ENCODE measurements around the gene MEIKIN. TPM values are rescaled to one million over a fixed set of nuclear protein-coding genes. Genes with fewer than 3 reads are reported as not detected.

MEIKIN gene
- total and polyA plus RNA-seq, 7 donors: 0.31 TPM; not detected in 6

GRCh38 chr5:131774652-131775367 lies 170.7 kb downstream of the MEIKIN start:
- no peaks in the 10 kb centered on the region for H3K9me3 ChIP-seq
- no peaks in the 10 kb centered on the region for H3K36me3 ChIP-seq
- DNase-seq: no peak
- H3K27ac ChIP-seq: no peak overlapping the region
- TF ChIP-seq POLR2A (IDR thresholded peaks at IDR 0.05): no peak
- TF ChIP-seq CTCF (IDR thresholded peaks at IDR 0.05): no peak
- no peak for TF ChIP-seq POLR2AphosphoS5 (IDR thresholded peaks at IDR 0.05)
- TF ChIP-seq EP300 (IDR thresholded peaks at IDR 0.05): no peak
- peaks cover 0 to 71% (median 32%) of the 10 kb centered on the region in 4 donors for H3K4me1 ChIP-seq
- no peak overlapping the region for H3K4me3 ChIP-seq
- no peaks in the 10 kb centered on the region for H3K27me3 ChIP-seq
- WGBS, 2 donors: 80 to 88% methylated on average over 4 of the region's 4 CpGs
- intact Hi-C loops (cut with DNase I): loop anchor here (10.0 kb wide), 1 partner anchor 50 kb away; no protein-coding TSS in a partner anchor

- peaks cover 0 to 77% (median 39%) of the 10 kb centered on the region in 4 donors for H3K4me1 ChIP-seq
- intact Hi-C loops (cut with DNase I): loop anchor here (10.0 kb wide), 1 partner anchor 49 kb away; no protein-coding TSS in a partner anchor
- no peaks in the 10 kb centered on the region for H3K27me3 ChIP-seq
- no peaks in the 10 kb centered on the region for H3K9me3 ChIP-seq
- H3K4me3 ChIP-seq: no peak overlapping the region
- DNase-seq: no peak
- no peak overlapping the region for H3K27ac ChIP-seq
- no peaks in the 10 kb centered on the region for H3K36me3 ChIP-seq
- 94 to 96% methylated on average over 2 of the region's 2 CpGs for WGBS, 2 donors
- no peak for TF ChIP-seq POLR2A (IDR thresholded peaks at IDR 0.05)
- TF ChIP-seq EP300 (IDR thresholded peaks at IDR 0.05): no peak
- no peak for TF ChIP-seq POLR2AphosphoS5 (IDR thresholded peaks at IDR 0.05)
- no peak for TF ChIP-seq CTCF (IDR thresholded peaks at IDR 0.05)
Observed at GRCh38 chr5:131773805-131774204, 171.7 kb downstream of the MEIKIN start.

DNA sequence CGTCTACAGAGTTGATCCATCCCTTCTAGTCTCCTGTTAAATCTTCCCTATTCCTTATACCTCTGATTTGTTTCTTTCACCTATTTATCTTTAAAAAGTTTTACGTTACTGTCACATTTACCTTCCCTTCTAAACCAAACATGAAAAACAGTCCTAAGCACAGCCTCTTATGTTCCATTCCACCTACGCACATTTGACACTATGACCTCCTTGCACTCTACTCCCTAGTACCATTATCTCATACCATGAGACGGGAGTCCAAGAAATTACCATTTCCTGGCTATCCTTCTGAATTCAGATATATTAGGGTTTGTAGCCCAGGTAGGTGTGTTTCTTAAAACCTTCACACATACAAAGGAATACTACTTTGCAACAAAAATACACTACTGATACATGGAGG lies 173.8 kb downstream of the MEIKIN start:
- intact Hi-C loops (cut with DNase I): loop anchor here (10.0 kb wide), 1 partner anchor 47 kb away; no protein-coding TSS in a partner anchor
- Histone ChIP-seq H3K36me3 (no peaks in the 10 kb centered on the region), H3K4me3 (no peak overlapping the region), H3K27me3 (no peaks in the 10 kb centered on the region), H3K27ac (no peak overlapping the region), H3K4me1 (peaks cover 0 to 73% (median 35%) of the 10 kb centered on the region in 4 donors), H3K9me3 (no peaks in the 10 kb centered on the region)
- TF ChIP-seq POLR2AphosphoS5 (IDR thresholded peaks at IDR 0.05): no peak
- TF ChIP-seq POLR2A (IDR thresholded peaks at IDR 0.05): no peak
- 90 to 93% methylated on average over 4 of the region's 4 CpGs for WGBS, 2 donors
- no peak for DNase-seq

- no peak overlapping the region for H3K4me3 ChIP-seq
- H3K36me3 ChIP-seq: no peaks in the 10 kb centered on the region
- H3K27ac ChIP-seq: no peak overlapping the region
- intact Hi-C loops (cut with DNase I): loop anchor here (10.0 kb wide), 1 partner anchor 45 kb away; no protein-coding TSS in a partner anchor
- no peak for TF ChIP-seq EP300 (IDR thresholded peaks at IDR 0.05)
- no peak for TF ChIP-seq CTCF (IDR thresholded peaks at IDR 0.05)
- no peak for TF ChIP-seq POLR2AphosphoS5 (IDR thresholded peaks at IDR 0.05)
- no peak for TF ChIP-seq POLR2A (IDR thresholded peaks at IDR 0.05)
- no peaks in the 10 kb centered on the region for H3K9me3 ChIP-seq
- no peaks in the 10 kb centered on the region for H3K27me3 ChIP-seq
- 73 to 83% methylated on average over 1 of the region's 1 CpG for WGBS, 2 donors
- DNase-seq: no peak
- H3K4me1 ChIP-seq: peaks cover 0 to 75% (median 39%) of the 10 kb centered on the region in 4 donors
Observed at GRCh38 chr5:131769961-131770360, 175.5 kb downstream of the MEIKIN start.

GRCh38 chr5:131769336-131769735 lies 176.1 kb downstream of the MEIKIN start:
- WGBS, 2 donors: 86 to 87% methylated on average over 1 of the region's 1 CpG
- TF ChIP-seq POLR2AphosphoS5 (IDR thresholded peaks at IDR 0.05): no peak
- TF ChIP-seq EP300 (IDR thresholded peaks at IDR 0.05): no peak
- TF ChIP-seq CTCF (IDR thresholded peaks at IDR 0.05): no peak
- no peak for TF ChIP-seq POLR2A (IDR thresholded peaks at IDR 0.05)
- no peak for DNase-seq
- no peak overlapping the region for H3K4me3 ChIP-seq
- H3K9me3 ChIP-seq: no peaks in the 10 kb centered on the region
- no peaks in the 10 kb centered on the region for H3K36me3 ChIP-seq
- no peak overlapping the region for H3K27ac ChIP-seq
- intact Hi-C loops (cut with DNase I): no loop called here
- H3K27me3 ChIP-seq: no peaks in the 10 kb centered on the region
- H3K4me1 ChIP-seq: peaks cover 0 to 69% (median 36%) of the 10 kb centered on the region in 4 donors

All from sigmoid colon (tissue), 7 donors.